Thoracic aorta (tissue), 2 donors: ENCODE measurements around the gene CLHC1. TPM values are rescaled to one million over a fixed set of nuclear protein-coding genes. Genes with fewer than 3 reads are reported as not detected.
A peak's percentile ranks its signal among the peaks of the same experiment; 100 is the strongest.

Source experiments
- ATAC-seq: fragments of 150-250 bp; one replicate; pipeline ENCODE4 v1.8.0; 2017; ENCODE audit warnings: low read depth; ENCODE audit not compliant: insufficient number of reproducible peaks, low FRiP score
- DNase-seq: peaks from one replicate; pipeline ENCODE4 v3.0.0-alpha.2; 2020; ENCODE audit warnings: low spot score
- H3K27ac ChIP-seq, 2 donors: fragments of 200-600 bp; sonication (generic); 1 replicate in 1 of 2; 2 replicates in 1 of 2; pipeline ENCODE4 v1.5.1; 2016; ENCODE audit warnings: mild to moderate bottlenecking in 2 of 2, moderate library complexity in 2 of 2
- H3K27me3 ChIP-seq: fragments of 200-600 bp; sonication (generic); replicated peaks from 2 replicates; pipeline ENCODE4 v1.6.0; 2016; ENCODE audit warnings: mild to moderate bottlenecking; ENCODE audit not compliant: insufficient read depth
- H3K36me3 ChIP-seq: fragments of 200-600 bp; sonication (generic); one replicate; pipeline ENCODE4 v1.5.1; 2016
- H3K4me1 ChIP-seq, 2 donors: fragments of 200-600 bp; sonication (generic); 1 replicate in 1 of 2; 2 replicates in 1 of 2; pipeline versions ENCODE4 v1.5.1 to v1.6.0; 2016; ENCODE audit warnings: low read depth in 2 of 2, mild to moderate bottlenecking in 1 of 2; ENCODE audit not compliant: control insufficient read depth in 1 of 2
- H3K4me3 ChIP-seq: fragments of 200-600 bp; sonication (generic); 2 replicates; pipeline ENCODE4 v1.5.1; 2016; ENCODE audit warnings: mild to moderate bottlenecking
- H3K9me3 ChIP-seq: fragments of 200-600 bp; sonication (generic); 2 replicates; pipeline ENCODE4 v1.5.1; 2016
- CTCF ChIP-seq: fragments of 200-600 bp; sonication (generic); IDR thresholded peaks from one replicate; pipeline ENCODE4 v1.5.1; 2019; ENCODE audit warnings: antibody characterized with exemption
- total RNA-seq, 2 donors: library from RNA; depleted of rRNA; stranded (reverse); fragments of >200 nt; gene quantifications; one replicate each; pipeline versions ENCODE4 v1.1.0 to v1.2.3, GENCODE V29; 2016

Gene CLHC1
- total RNA-seq, 2 donors from 2014 or later = 0.28 to 8.4 TPM

- Histone ChIP-seq H3K9me3 (no peaks in the 10 kb centered on the region), H3K27ac (peak overlapping the region; percentile 92 to 96), H3K36me3 (no peaks in the 10 kb centered on the region), H3K4me3 (peak overlapping the region; percentile 97), H3K4me1 (peaks cover 0 to 5% of the 10 kb centered on the region in 2 donors), H3K27me3 (no peaks in the 10 kb centered on the region)
- no peak for ATAC-seq
- DNase-seq = no peak
- TF ChIP-seq CTCF = no peak
These were observed 7.9 kb downstream of the CLHC1 start for GRCh38 chr2:55223958-55224760.

- Histone ChIP-seq H3K36me3 (no peaks in the 10 kb centered on the region), H3K27ac (no peak overlapping the region), H3K4me1 (no peaks in the 10 kb centered on the region), H3K9me3 (no peaks in the 10 kb centered on the region), H3K4me3 (no peak overlapping the region), H3K27me3 (no peaks in the 10 kb centered on the region)
- DNase-seq = no peak
- no peak for ATAC-seq
- no peak for TF ChIP-seq CTCF
These were observed 18.3 kb downstream of the CLHC1 start for GRCh38 chr2:55213822-55214221.

GRCh38 chr2:55204950-55205349 is 27.1 kb downstream of the CLHC1 start:
- Histone ChIP-seq H3K4me1 (no peaks in the 10 kb centered on the region), H3K4me3 (no peak overlapping the region), H3K27ac (no peak overlapping the region), H3K36me3 (peaks cover 6% of the 10 kb centered on the region), H3K9me3 (peaks cover 3% of the 10 kb centered on the region), H3K27me3 (no peaks in the 10 kb centered on the region)
- no peak for ATAC-seq
- no peak for DNase-seq
- TF ChIP-seq CTCF = no peak

GRCh38 chr2:55204536-55204935 is 27.6 kb downstream of the CLHC1 start:
- H3K36me3 ChIP-seq = peaks cover 6% of the 10 kb centered on the region
- H3K4me3 ChIP-seq = no peak overlapping the region
- no peaks in the 10 kb centered on the region for H3K27me3 ChIP-seq
- TF ChIP-seq CTCF = no peak
- H3K9me3 ChIP-seq = peaks cover 3% of the 10 kb centered on the region
- no peak for ATAC-seq
- no peak overlapping the region for H3K27ac ChIP-seq
- H3K4me1 ChIP-seq = no peaks in the 10 kb centered on the region
- DNase-seq = no peak

- DNase-seq = no peak
- Histone ChIP-seq H3K27ac (no peak overlapping the region), H3K4me1 (no peaks in the 10 kb centered on the region), H3K9me3 (peaks cover 3% of the 10 kb centered on the region), H3K4me3 (no peak overlapping the region), H3K36me3 (peaks cover 6% of the 10 kb centered on the region), H3K27me3 (no peaks in the 10 kb centered on the region)
- no peak for ATAC-seq
- TF ChIP-seq CTCF = no peak
These were observed 31.7 kb downstream of the CLHC1 start for GRCh38 chr2:55200416-55200815.
